DND-41 (cell line): ENCODE measurements around the gene SEC16A.

Experiments
- CTCF ChIP-seq: IDR thresholded peaks from 2 replicates; pipeline ENCODE4 v1.5.1; 2012; ENCODE audit warnings: borderline replicate concordance, low read length, moderate library complexity, mild to moderate bottlenecking; ENCODE audit not compliant: poor library complexity, severe bottlenecking; ENCODE audit errors: extremely low read depth
- EZH2 ChIP-seq: IDR thresholded peaks from 3 replicates; pipeline ENCODE4 v1.6.1; 2012; ENCODE audit warnings: borderline replicate concordance, low read depth, mild to moderate bottlenecking, moderate library complexity, low read length, inconsistent platforms; ENCODE audit not compliant: severe bottlenecking

- TF ChIP-seq CTCF, result no peak
- no peak for TF ChIP-seq EZH2
Observed at GRCh38 chr9:136486823-136487620, 4.2 kb upstream of the SEC16A start.
